KMS-11 (cell line): Measurements from ENCODE around the gene PDS5B.

Source experiments
- H2AFZ ChIP-seq: fragments of 200-600 bp; sonication (generic); 2 replicates; pipeline ENCODE4 v1.6.1; 2016; ENCODE audit warnings: antibody characterized with exemption, mixed run types, low read depth
- H3K27ac ChIP-seq: fragments of 200-600 bp; sonication (generic); 2 replicates; pipeline ENCODE4 v1.6.1; 2016; ENCODE audit warnings: mild to moderate bottlenecking, mixed run types
- H3K27me3 ChIP-seq: fragments of 200-600 bp; sonication (generic); 2 replicates; pipeline ENCODE4 v1.6.1; 2017; ENCODE audit warnings: mild to moderate bottlenecking, low read depth, mixed run types, moderate library complexity; ENCODE audit not compliant: insufficient read depth
- H3K36me3 ChIP-seq: fragments of 200-600 bp; sonication (generic); 2 replicates; pipeline ENCODE4 v1.6.1; 2017; ENCODE audit warnings: mild to moderate bottlenecking, mixed run types; ENCODE audit not compliant: insufficient read depth
- H3K4me1 ChIP-seq: fragments of 200-600 bp; sonication (generic); 2 replicates; pipeline ENCODE4 v1.6.1; 2016; ENCODE audit warnings: mild to moderate bottlenecking, low read depth, mixed run types; ENCODE audit not compliant: poor library complexity, severe bottlenecking
- H3K4me2 ChIP-seq: fragments of 200-600 bp; sonication (generic); 2 replicates; pipeline ENCODE4 v1.7.0; 2016; ENCODE audit warnings: mild to moderate bottlenecking, mixed run types
- H3K4me3 ChIP-seq: fragments of 200-600 bp; sonication (generic); IDR thresholded peaks from 2 replicates; pipeline ENCODE4 v1.6.1; 2017; ENCODE audit warnings: low read depth, low read length, mixed read lengths; ENCODE audit not compliant: insufficient read depth
- H3K79me2 ChIP-seq: fragments of 200-600 bp; sonication (generic); 2 replicates; pipeline ENCODE4 v1.6.1; 2016; ENCODE audit warnings: low read depth, mixed run types; ENCODE audit not compliant: insufficient read depth
- H3K9ac ChIP-seq: fragments of 200-600 bp; sonication (generic); 2 replicates; pipeline ENCODE4 v1.6.1; 2016; ENCODE audit warnings: mild to moderate bottlenecking, mixed run types
- H4K20me1 ChIP-seq: fragments of 200-600 bp; sonication (generic); 2 replicates; pipeline ENCODE4 v1.6.1; 2016; ENCODE audit warnings: mild to moderate bottlenecking, mixed run types; ENCODE audit not compliant: insufficient read depth
- TF ChIP-seq, protein P1 (sequence below): fragments of 200-600 bp; sonication (generic); conservative IDR thresholded peaks from 2 replicates; pipeline ENCODE4 v1.6.1; 2017; ENCODE audit warnings: low read depth, mild to moderate bottlenecking, antibody characterized with exemption, low read length, moderate library complexity, mixed read lengths

The PDS5B gene

DNA sequence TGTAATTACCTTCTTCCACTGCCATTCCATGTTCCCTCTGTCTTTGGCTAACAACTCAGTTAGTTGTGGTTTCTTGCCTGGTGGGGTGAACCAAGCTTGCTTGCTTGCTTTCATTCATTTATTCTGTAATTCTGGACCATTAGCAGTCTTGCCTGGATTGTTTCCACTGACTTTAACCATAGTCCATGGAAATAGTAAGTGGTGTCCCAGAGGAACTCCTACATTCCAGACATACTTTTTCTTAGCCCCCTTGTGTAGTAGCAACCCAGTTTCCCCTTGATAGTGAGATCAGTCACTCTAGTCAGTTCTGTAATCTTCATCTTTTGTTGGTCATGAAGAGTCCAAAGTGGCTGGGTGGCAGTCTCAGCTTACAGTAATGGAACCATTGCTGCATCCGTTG is 23.2 kb downstream of the PDS5B start:
- no peaks in the 10 kb centered on the region for H3K27me3 ChIP-seq
- TF ChIP-seq, protein P1, sequence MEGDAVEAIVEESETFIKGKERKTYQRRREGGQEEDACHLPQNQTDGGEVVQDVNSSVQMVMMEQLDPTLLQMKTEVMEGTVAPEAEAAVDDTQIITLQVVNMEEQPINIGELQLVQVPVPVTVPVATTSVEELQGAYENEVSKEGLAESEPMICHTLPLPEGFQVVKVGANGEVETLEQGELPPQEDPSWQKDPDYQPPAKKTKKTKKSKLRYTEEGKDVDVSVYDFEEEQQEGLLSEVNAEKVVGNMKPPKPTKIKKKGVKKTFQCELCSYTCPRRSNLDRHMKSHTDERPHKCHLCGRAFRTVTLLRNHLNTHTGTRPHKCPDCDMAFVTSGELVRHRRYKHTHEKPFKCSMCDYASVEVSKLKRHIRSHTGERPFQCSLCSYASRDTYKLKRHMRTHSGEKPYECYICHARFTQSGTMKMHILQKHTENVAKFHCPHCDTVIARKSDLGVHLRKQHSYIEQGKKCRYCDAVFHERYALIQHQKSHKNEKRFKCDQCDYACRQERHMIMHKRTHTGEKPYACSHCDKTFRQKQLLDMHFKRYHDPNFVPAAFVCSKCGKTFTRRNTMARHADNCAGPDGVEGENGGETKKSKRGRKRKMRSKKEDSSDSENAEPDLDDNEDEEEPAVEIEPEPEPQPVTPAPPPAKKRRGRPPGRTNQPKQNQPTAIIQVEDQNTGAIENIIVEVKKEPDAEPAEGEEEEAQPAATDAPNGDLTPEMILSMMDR: no peak
- H3K4me2 ChIP-seq: no peak overlapping the region
- H3K36me3 ChIP-seq: no peaks in the 10 kb centered on the region
- no peaks in the 10 kb centered on the region for H3K4me1 ChIP-seq
- 0 out of 2 replicates have a peak, but pooled peaks cover 5% of the 10 kb centered on the region for H4K20me1 ChIP-seq
- H2AFZ ChIP-seq: no peak overlapping the region
- no peak overlapping the region for H3K4me3 ChIP-seq
- no peak overlapping the region for H3K27ac ChIP-seq
- peaks cover 46% of the 10 kb centered on the region for H3K79me2 ChIP-seq
- no peak overlapping the region for H3K9ac ChIP-seq

DNA sequence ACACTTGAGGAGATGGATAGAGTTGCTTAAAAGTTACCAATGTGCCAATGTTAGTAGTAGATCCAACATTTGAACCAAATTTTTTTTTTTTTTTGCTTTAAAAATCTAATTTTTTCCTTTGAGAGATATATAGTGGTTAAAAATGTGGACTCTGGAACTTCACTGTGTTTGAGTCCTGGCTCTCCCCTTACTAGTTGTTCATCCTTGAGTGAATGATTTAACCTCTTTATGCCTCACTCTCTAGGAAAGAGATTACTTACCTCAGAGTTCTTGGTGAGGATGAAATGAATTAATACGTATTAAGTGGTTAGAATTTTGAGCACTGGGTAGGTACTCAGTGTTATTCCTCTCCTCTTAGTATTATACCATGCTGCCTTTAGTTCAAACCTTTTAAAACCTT is 24.3 kb downstream of the PDS5B start:
- no peaks in the 10 kb centered on the region for H3K27me3 ChIP-seq
- peaks cover 49% of the 10 kb centered on the region for H3K79me2 ChIP-seq
- no peaks in the 10 kb centered on the region for H3K4me1 ChIP-seq
- H3K4me3 ChIP-seq: no peak overlapping the region
- H3K36me3 ChIP-seq: no peaks in the 10 kb centered on the region
- H3K9ac ChIP-seq: no peak overlapping the region
- H4K20me1 ChIP-seq: 0 out of 2 replicates have a peak, but pooled peaks cover 5% of the 10 kb centered on the region
- H3K4me2 ChIP-seq: no peak overlapping the region
- TF ChIP-seq, protein P1: no peak
- no peak overlapping the region for H3K27ac ChIP-seq
- no peak overlapping the region for H2AFZ ChIP-seq

DNA sequence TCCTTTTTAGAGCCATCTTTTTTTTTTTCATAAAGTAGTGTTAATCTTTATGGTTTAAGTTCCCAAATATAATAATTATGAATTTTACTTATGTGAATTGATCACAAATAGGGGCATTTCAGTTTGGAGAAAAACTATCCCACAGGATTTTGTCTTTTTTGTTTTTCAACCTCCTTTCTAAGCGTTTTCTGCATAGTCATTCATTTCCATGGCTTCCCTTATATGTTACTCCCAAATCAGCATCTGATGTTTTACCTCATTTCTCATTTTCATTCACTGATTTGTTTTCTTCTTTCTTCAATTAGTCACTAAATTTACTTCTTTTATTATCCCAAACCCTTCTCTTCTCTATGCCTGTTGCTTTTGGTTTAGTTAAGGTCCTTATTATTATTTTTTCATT is 24.7 kb downstream of the PDS5B start:
- Histone ChIP-seq H2AFZ (no peak overlapping the region), H3K27ac (no peak overlapping the region), H3K79me2 (peaks cover 48% of the 10 kb centered on the region), H3K9ac (no peak overlapping the region), H4K20me1 (0 out of 2 replicates have a peak, but pooled peaks cover 5% of the 10 kb centered on the region), H3K27me3 (no peaks in the 10 kb centered on the region), H3K4me1 (no peaks in the 10 kb centered on the region), H3K36me3 (no peaks in the 10 kb centered on the region), H3K4me3 (no peak overlapping the region), H3K4me2 (no peak overlapping the region)
- TF ChIP-seq, protein P1: no peak

DNA sequence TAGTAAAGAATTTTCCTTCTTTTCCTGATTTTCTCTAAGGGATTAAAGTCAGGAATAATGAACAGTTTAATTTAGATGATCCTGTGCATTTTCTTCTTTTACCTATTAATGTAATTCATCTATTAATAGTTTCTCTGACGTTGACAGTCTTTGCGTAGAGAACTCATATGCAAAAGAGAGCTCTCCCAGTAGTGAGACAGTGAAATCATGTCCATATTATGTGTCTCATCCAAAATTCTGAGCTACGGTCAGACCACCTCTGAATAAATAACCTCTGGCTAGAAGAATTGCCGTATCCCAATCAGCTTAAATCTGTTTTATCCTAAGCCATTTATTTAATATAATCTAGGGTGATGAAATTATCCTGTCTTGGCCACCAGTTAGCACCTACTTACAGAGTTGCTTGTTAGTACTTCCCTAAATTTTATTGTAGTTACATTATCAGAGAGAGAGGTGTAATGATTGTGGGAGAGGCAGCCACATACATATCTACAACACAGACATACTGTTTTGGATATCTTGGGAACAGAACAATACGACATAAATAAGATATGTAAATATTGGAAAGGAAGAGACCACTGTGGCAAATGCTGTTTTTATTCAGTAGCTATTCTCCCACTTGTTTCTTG is 30.7 kb downstream of the PDS5B start:
- no peak overlapping the region for H3K4me2 ChIP-seq
- H3K27me3 ChIP-seq: no peaks in the 10 kb centered on the region
- no peaks in the 10 kb centered on the region for H4K20me1 ChIP-seq
- TF ChIP-seq, protein P1: no peak
- no peaks in the 10 kb centered on the region for H3K36me3 ChIP-seq
- H3K27ac ChIP-seq: no peak overlapping the region
- H2AFZ ChIP-seq: no peak overlapping the region
- H3K4me3 ChIP-seq: no peak overlapping the region
- no peaks in the 10 kb centered on the region for H3K4me1 ChIP-seq
- H3K79me2 ChIP-seq: peaks cover 45% of the 10 kb centered on the region
- no peak overlapping the region for H3K9ac ChIP-seq
